Osteoblast (primary cell): ENCODE measurements around the gene TENM4. TPM values are rescaled to one million over a fixed set of nuclear protein-coding genes. Genes with fewer than 3 reads are reported as not detected.
A peak's percentile ranks its signal among the peaks of the same experiment; 100 is the strongest.

ENCODE experiments used
- DNase-seq: peaks from one replicate; pipeline ENCODE4 v3.0.0; 2011; ENCODE audit warnings: low spot score, mixed read lengths; ENCODE audit not compliant: insufficient read length; ENCODE audit errors: missing footprints
- H2AFZ ChIP-seq: 2 replicates; pipeline ENCODE4 v1.6.0; 2011; ENCODE audit warnings: mild to moderate bottlenecking, low read length
- H3K27ac ChIP-seq: 2 replicates; pipeline ENCODE4 v1.5.1; 2011; ENCODE audit warnings: mild to moderate bottlenecking, low read depth, low read length, moderate library complexity
- H3K27me3 ChIP-seq: 2 replicates; pipeline ENCODE4 v1.6.0; 2012; ENCODE audit warnings: mild to moderate bottlenecking, control low read depth, inconsistent platforms, low read length, moderate library complexity; ENCODE audit not compliant: insufficient read depth
- H3K36me3 ChIP-seq: 2 replicates; pipeline ENCODE4 v1.5.1; 2011; ENCODE audit warnings: mild to moderate bottlenecking, low read length, control low read depth, moderate library complexity; ENCODE audit not compliant: insufficient read depth
- H3K4me1 ChIP-seq: 2 replicates; pipeline ENCODE4 v1.5.1; 2011; ENCODE audit warnings: mild to moderate bottlenecking, low read length, control low read depth, moderate library complexity; ENCODE audit not compliant: insufficient read depth
- H3K4me2 ChIP-seq: 2 replicates; pipeline ENCODE4 v1.6.0; 2011; ENCODE audit warnings: mild to moderate bottlenecking, low read length; ENCODE audit not compliant: insufficient read depth
- H3K4me3 ChIP-seq: fragments of 200-600 bp; sonication (generic); 3 replicates; pipeline ENCODE4 v1.5.1; 2012; ENCODE audit warnings: mild to moderate bottlenecking, low read length, inconsistent platforms; ENCODE audit not compliant: insufficient read depth
- H3K79me2 ChIP-seq: 2 replicates; pipeline ENCODE4 v1.6.0; 2012; ENCODE audit warnings: mild to moderate bottlenecking, low read length, control low read depth, inconsistent platforms; ENCODE audit not compliant: insufficient read depth
- H3K9me3 ChIP-seq: 2 replicates; pipeline ENCODE4 v1.5.1; 2011; ENCODE audit warnings: low read depth, low read length, control low read depth
- H4K20me1 ChIP-seq: 2 replicates; pipeline ENCODE4 v1.6.0; 2012; ENCODE audit warnings: mild to moderate bottlenecking, low read length, control low read depth; ENCODE audit not compliant: insufficient read depth
- CTCF ChIP-seq: IDR thresholded peaks from 2 replicates; pipeline ENCODE4 v1.5.1; 2011; ENCODE audit warnings: mild to moderate bottlenecking, low read depth, low read length, moderate library complexity; ENCODE audit errors: extremely low read depth
- total RNA-seq: library from RNA; depleted of rRNA; stranded (reverse); fragments of >200 nt; gene quantifications from 2 replicates; pipeline ENCODE4 v1.2.3, GENCODE V29; 2012

The TENM4 gene
- total RNA-seq, 1 donor = 63.3 TPM

GRCh38 chr11:78645226-78646202, 795.3 kb downstream of the TENM4 start:
- H4K20me1 ChIP-seq = no peaks in the 10 kb centered on the region
- peaks cover 2% of the 10 kb centered on the region for H3K27me3 ChIP-seq
- no peaks in the 10 kb centered on the region for H3K9me3 ChIP-seq
- H3K79me2 ChIP-seq = no peaks in the 10 kb centered on the region
- no peak overlapping the region for H2AFZ ChIP-seq
- H3K36me3 ChIP-seq = no peaks in the 10 kb centered on the region
- peak overlapping the region; percentile 75 for H3K4me2 ChIP-seq
- H3K4me1 ChIP-seq = peaks cover 6% of the 10 kb centered on the region
- H3K4me3 ChIP-seq = peak overlapping the region; percentile 45
- no peak overlapping the region for H3K27ac ChIP-seq
- no peak for DNase-seq
- TF ChIP-seq CTCF = peak; percentile 96

- no peak for DNase-seq
Observed at GRCh38 chr11:78643676-78644056, 797.2 kb downstream of the TENM4 start.

GRCh38 chr11:78642979-78643675, 797.7 kb downstream of the TENM4 start:
- no peak overlapping the region for H3K4me3 ChIP-seq
- H3K4me2 ChIP-seq = no peak overlapping the region
- no peak overlapping the region for H3K27ac ChIP-seq
- no peak for TF ChIP-seq CTCF
- no peak overlapping the region for H2AFZ ChIP-seq
- no peak for DNase-seq
- H3K27me3 ChIP-seq = peaks cover 2% of the 10 kb centered on the region
- H3K36me3 ChIP-seq = no peaks in the 10 kb centered on the region
- H3K4me1 ChIP-seq = peaks cover 6% of the 10 kb centered on the region
- no peaks in the 10 kb centered on the region for H3K9me3 ChIP-seq
- H4K20me1 ChIP-seq = no peaks in the 10 kb centered on the region
- H3K79me2 ChIP-seq = no peaks in the 10 kb centered on the region

More at GRCh38 chr11:78643676-78644056, 797.2 kb downstream of the TENM4 start:
- no peak overlapping the region for H3K4me2 ChIP-seq
- TF ChIP-seq CTCF = no peak
- no peaks in the 10 kb centered on the region for H4K20me1 ChIP-seq
- H3K36me3 ChIP-seq = no peaks in the 10 kb centered on the region
- H2AFZ ChIP-seq = no peak overlapping the region
- peaks cover 2% of the 10 kb centered on the region for H3K27me3 ChIP-seq
- no peak overlapping the region for H3K27ac ChIP-seq
- no peak overlapping the region for H3K4me3 ChIP-seq
- H3K9me3 ChIP-seq = no peaks in the 10 kb centered on the region
- H3K4me1 ChIP-seq = peaks cover 6% of the 10 kb centered on the region
- no peaks in the 10 kb centered on the region for H3K79me2 ChIP-seq

- Histone ChIP-seq H3K4me1 (peaks cover 6% of the 10 kb centered on the region), H3K27ac (no peak overlapping the region), H3K4me2 (no peak overlapping the region), H4K20me1 (no peaks in the 10 kb centered on the region), H3K27me3 (no peaks in the 10 kb centered on the region), H3K79me2 (no peaks in the 10 kb centered on the region), H3K36me3 (no peaks in the 10 kb centered on the region), H3K9me3 (no peaks in the 10 kb centered on the region), H3K4me3 (no peak overlapping the region), H2AFZ (no peak overlapping the region)
- DNase-seq = no peak
- no peak for TF ChIP-seq CTCF
Observed at GRCh38 chr11:78641541-78641940, 799.3 kb downstream of the TENM4 start.
